Smooth muscle cell (in vitro differentiated cells): ENCODE data around the gene HS1BP3. TPM values are rescaled to one million over a fixed set of nuclear protein-coding genes. Genes with fewer than 3 reads are reported as not detected.

Source experiments
- DNase-seq: peaks from one replicate; lab custom pipeline; 2025; ENCODE audit not compliant: unreplicated experiment; lab: John Stamatoyannopoulos, UW
- H2AFZ ChIP-seq: fragments of 200-600 bp; sonication (generic); 2 replicates; pipeline ENCODE4 v1.6.0; 2016; ENCODE audit warnings: antibody characterized with exemption, low read depth, mild to moderate bottlenecking
- H3F3A ChIP-seq: fragments of 200-600 bp; sonication (generic); 2 replicates; pipeline ENCODE4 v1.6.0; 2017; ENCODE audit warnings: antibody characterized with exemption, low read depth
- H3K27ac ChIP-seq: fragments of 200-600 bp; sonication (generic); 2 replicates; pipeline ENCODE4 v1.5.1; 2016; ENCODE audit warnings: low read depth, mild to moderate bottlenecking
- H3K27me3 ChIP-seq: fragments of 200-600 bp; sonication (generic); 2 replicates; pipeline ENCODE4 v1.6.1; 2016; ENCODE audit warnings: low read depth, mild to moderate bottlenecking
- H3K36me3 ChIP-seq: fragments of 200-600 bp; sonication (generic); 2 replicates; pipeline ENCODE4 v1.5.1; 2016; ENCODE audit warnings: low read depth
- H3K4me1 ChIP-seq: fragments of 200-600 bp; sonication (generic); 2 replicates; pipeline ENCODE4 v1.5.1; 2016; ENCODE audit warnings: low read depth
- H3K4me2 ChIP-seq: fragments of 200-600 bp; sonication (generic); 2 replicates; pipeline ENCODE4 v1.6.0; 2016; ENCODE audit warnings: mild to moderate bottlenecking
- H3K4me3 ChIP-seq: fragments of 200-600 bp; sonication (generic); 2 replicates; pipeline ENCODE4 v1.5.1; 2016; ENCODE audit warnings: mild to moderate bottlenecking
- H3K79me2 ChIP-seq: fragments of 200-600 bp; sonication (generic); 2 replicates; pipeline ENCODE4 v1.6.0; 2016; ENCODE audit warnings: low read depth, mild to moderate bottlenecking
- H3K9ac ChIP-seq: fragments of 200-600 bp; sonication (generic); 2 replicates; pipeline ENCODE4 v1.6.0; 2016; ENCODE audit warnings: low read depth
- H3K9me3 ChIP-seq: fragments of 200-600 bp; sonication (generic); replicated peaks from 2 replicates; pipeline ENCODE4 v1.5.1; 2016; ENCODE audit warnings: low read depth
- H4K20me1 ChIP-seq: fragments of 200-600 bp; sonication (generic); 2 replicates; pipeline ENCODE4 v1.6.0; 2016; ENCODE audit warnings: low read depth
- WGBS: methylation state at CpG from one replicate; pipeline ENCODE4 v1.1.7; 2016; ENCODE audit warnings: low lambda C conversion rate; 5-methylcytosine and 5-hydroxymethylcytosine counted together
- polyA plus RNA-seq: library from polyadenylated mRNA; unstranded; fragments of >200 nt; fragmentation: Nextera tagmentation; extraction: Ambion mirVana; gene quantifications from 2 replicates; pipeline ENCODE4 v1.2.1, GENCODE V29; 2016
- total RNA-seq: library from RNA; depleted of rRNA; stranded (reverse); fragments of >200 nt; gene quantifications from 2 replicates; pipeline ENCODE4 v1.2.3, GENCODE V29; 2014
- TF ChIP-seq, protein P1 (sequence below): fragments of 200-600 bp; sonication (generic); IDR thresholded peaks from 2 replicates; pipeline ENCODE4 v1.5.1; 2017; ENCODE audit warnings: borderline replicate concordance, mild to moderate bottlenecking, antibody characterized with exemption; ENCODE audit not compliant: insufficient read depth, poor library complexity, severe bottlenecking

The HS1BP3 gene
- total and polyA plus RNA-seq, 2 experiments from 2014 or later: 9.3 to 20.4 TPM

DNA sequence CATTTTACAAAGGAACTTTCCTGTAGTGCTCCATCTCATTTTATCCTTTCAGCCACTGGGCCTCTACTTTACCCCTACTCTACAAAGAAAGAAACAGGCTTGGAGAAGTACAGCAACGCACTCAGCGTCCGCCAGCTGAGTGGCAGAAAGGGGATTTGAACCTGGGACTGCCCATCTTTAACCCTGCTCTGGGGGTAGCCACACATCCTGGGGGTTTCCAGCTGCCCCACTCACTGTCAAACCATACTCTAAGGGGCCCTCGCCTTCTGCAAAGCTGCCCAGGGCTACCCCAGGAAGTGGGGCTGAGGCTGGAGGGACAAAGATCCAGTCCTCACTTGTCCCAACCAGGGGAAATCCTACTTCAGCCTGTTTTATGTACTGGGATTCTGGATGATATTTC, 17.9 kb downstream of the HS1BP3 start:
- H3K9me3 ChIP-seq: no peaks in the 10 kb centered on the region
- WGBS: 96% methylated on average over 4 of the region's 4 CpGs
- H4K20me1 ChIP-seq: no peaks in the 10 kb centered on the region
- H3K27ac ChIP-seq: no peak overlapping the region
- no peaks in the 10 kb centered on the region for H3K79me2 ChIP-seq
- TF ChIP-seq, protein P1, sequence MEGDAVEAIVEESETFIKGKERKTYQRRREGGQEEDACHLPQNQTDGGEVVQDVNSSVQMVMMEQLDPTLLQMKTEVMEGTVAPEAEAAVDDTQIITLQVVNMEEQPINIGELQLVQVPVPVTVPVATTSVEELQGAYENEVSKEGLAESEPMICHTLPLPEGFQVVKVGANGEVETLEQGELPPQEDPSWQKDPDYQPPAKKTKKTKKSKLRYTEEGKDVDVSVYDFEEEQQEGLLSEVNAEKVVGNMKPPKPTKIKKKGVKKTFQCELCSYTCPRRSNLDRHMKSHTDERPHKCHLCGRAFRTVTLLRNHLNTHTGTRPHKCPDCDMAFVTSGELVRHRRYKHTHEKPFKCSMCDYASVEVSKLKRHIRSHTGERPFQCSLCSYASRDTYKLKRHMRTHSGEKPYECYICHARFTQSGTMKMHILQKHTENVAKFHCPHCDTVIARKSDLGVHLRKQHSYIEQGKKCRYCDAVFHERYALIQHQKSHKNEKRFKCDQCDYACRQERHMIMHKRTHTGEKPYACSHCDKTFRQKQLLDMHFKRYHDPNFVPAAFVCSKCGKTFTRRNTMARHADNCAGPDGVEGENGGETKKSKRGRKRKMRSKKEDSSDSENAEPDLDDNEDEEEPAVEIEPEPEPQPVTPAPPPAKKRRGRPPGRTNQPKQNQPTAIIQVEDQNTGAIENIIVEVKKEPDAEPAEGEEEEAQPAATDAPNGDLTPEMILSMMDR: no peak
- no peak overlapping the region for H3K9ac ChIP-seq
- no peaks in the 10 kb centered on the region for H3K36me3 ChIP-seq
- peaks cover 15% of the 10 kb centered on the region for H3K4me1 ChIP-seq
- no peaks in the 10 kb centered on the region for H3F3A ChIP-seq
- H3K4me3 ChIP-seq: no peak overlapping the region
- no peak overlapping the region for H3K4me2 ChIP-seq
- no peak overlapping the region for H2AFZ ChIP-seq
- H3K27me3 ChIP-seq: no peaks in the 10 kb centered on the region
- DNase-seq: no peak

DNA sequence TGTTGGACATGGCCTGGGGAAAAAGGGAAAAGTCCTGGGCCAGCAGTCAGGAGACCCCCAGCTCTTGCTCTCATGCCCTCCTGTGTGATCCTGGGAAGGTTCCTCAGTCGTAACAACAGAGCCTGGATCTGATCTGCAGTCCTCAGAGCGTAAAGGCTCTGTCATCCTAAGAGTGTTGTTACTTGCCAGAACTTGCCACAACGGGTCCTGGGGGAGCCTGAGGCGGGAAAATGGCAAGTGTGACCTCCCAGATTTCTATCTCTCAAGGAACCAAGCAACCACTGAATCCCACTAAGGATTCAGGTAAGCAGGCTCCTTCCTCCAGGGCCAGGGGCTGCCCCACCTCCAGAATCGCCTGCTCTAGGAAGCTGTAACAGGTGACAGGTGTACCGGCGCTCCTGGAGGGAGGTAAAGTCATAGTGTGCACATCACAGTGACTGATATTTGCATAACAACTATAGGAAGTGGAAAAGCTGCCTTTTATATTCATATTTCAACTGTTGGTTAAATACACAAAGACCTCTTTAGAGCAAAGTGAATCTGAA, 18.4 kb downstream of the HS1BP3 start:
- no peaks in the 10 kb centered on the region for H4K20me1 ChIP-seq
- no peak overlapping the region for H3K4me3 ChIP-seq
- TF ChIP-seq, protein P1: no peak
- no peak overlapping the region for H2AFZ ChIP-seq
- no peak for DNase-seq
- H3K4me2 ChIP-seq: no peak overlapping the region
- H3K9me3 ChIP-seq: no peaks in the 10 kb centered on the region
- no peaks in the 10 kb centered on the region for H3F3A ChIP-seq
- H3K27me3 ChIP-seq: no peaks in the 10 kb centered on the region
- H3K27ac ChIP-seq: no peak overlapping the region
- WGBS: 84% methylated on average over 7 of the region's 7 CpGs
- H3K9ac ChIP-seq: no peak overlapping the region
- no peaks in the 10 kb centered on the region for H3K36me3 ChIP-seq
- peaks cover 15% of the 10 kb centered on the region for H3K4me1 ChIP-seq
- H3K79me2 ChIP-seq: no peaks in the 10 kb centered on the region

DNA sequence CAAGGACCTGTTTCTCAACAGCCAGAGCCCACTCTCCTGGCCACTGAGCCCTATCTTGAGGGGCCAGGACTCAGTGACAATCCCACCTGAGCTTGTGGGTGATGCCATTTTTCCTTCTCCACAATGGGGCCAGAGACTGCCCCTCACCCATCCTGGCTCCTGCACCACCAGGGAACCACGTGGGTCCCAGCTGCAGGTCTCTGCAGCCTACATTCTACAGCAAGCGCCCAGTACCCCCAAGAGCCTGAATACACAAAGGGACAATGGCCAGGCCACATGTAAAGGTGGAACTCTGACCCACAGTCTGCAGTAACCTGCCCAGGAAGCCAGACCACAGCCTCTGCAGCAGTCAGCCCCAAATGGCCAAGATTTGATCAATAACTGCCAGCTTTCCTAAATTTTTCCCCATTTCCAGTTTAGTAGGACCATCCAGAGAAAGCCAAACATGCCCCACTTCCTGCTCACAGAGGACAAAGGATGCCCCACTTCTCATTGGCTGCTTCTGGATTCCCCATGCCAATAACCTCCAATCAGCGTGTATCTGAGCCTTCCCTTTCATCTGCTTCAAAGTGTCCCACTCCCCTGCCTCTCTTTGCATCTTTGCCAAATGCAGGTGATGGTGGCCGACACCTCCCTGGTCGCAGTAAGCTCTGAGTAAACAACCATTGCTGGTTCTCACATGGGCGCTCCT, 19.1 kb downstream of the HS1BP3 start:
- whole genome bisulfite sequencing: 97% methylated on average over 6 of the region's 6 CpGs
- Histone ChIP-seq H3K4me3 (no peak overlapping the region), H3K4me1 (peaks cover 15% of the 10 kb centered on the region), H3K27me3 (no peaks in the 10 kb centered on the region), H4K20me1 (no peaks in the 10 kb centered on the region), H3K9ac (no peak overlapping the region), H3K36me3 (no peaks in the 10 kb centered on the region), H3K79me2 (no peaks in the 10 kb centered on the region), H3K9me3 (no peaks in the 10 kb centered on the region), H3K27ac (no peak overlapping the region), H3F3A (no peaks in the 10 kb centered on the region), H2AFZ (no peak overlapping the region), H3K4me2 (no peak overlapping the region)
- DNase-seq: no peak
- TF ChIP-seq, protein P1: no peak

DNA sequence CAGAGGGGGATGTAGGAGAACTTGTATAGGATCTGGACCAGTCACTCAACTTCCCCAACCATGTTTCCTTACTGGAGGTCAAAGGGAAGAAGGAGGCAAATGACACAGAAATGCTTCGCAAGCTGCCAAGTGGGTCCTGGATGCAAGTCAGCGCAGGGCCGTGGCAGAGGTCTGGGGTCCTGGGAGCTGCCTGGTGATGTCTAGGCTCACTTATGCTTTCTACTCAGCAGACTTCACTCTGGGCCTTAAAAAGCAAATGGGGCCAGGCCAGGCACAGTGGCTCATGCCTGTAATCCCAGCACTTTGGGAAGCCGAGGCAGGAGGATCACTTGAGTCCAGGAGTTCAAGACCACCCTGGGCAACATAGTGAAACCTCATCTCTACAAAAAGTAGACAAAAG, 19.9 kb downstream of the HS1BP3 start:
- TF ChIP-seq, protein P1: no peak
- H3K27ac ChIP-seq: no peak overlapping the region
- H3K4me3 ChIP-seq: no peak overlapping the region
- H2AFZ ChIP-seq: no peak overlapping the region
- H4K20me1 ChIP-seq: no peaks in the 10 kb centered on the region
- no peaks in the 10 kb centered on the region for H3K9me3 ChIP-seq
- H3K4me1 ChIP-seq: peaks cover 15% of the 10 kb centered on the region
- no peaks in the 10 kb centered on the region for H3F3A ChIP-seq
- H3K9ac ChIP-seq: no peak overlapping the region
- H3K27me3 ChIP-seq: no peaks in the 10 kb centered on the region
- WGBS: 92% methylated on average over 4 of the region's 4 CpGs
- H3K4me2 ChIP-seq: no peak overlapping the region
- no peaks in the 10 kb centered on the region for H3K36me3 ChIP-seq
- no peaks in the 10 kb centered on the region for H3K79me2 ChIP-seq
- no peak for DNase-seq
